ENCODE measurements around the gene ZDHHC11B.
"Not testable (repeated sequence)": the region's sequence is repeated elsewhere in the genome, so short reads cannot be mapped to it uniquely, and the experiment has no call there.

The ZDHHC11B gene

GRCh38 chr5:732754-733454, 51.6 kb downstream of the ZDHHC11B start:
- POLR2A ChIA-PET, CTCF ChIA-PET: not testable (repeated sequence)

GRCh38 chr5:729225-729624, 55.3 kb downstream of the ZDHHC11B start:
- POLR2A ChIA-PET; CTCF ChIA-PET; DNase-seq (ENCODE audit: extremely low spot score): not testable (repeated sequence)

More at GRCh38 chr5:732754-733454, 51.6 kb downstream of the ZDHHC11B start:
- not testable (repeated sequence) for DNase-seq (ENCODE audit: extremely low spot score)

GRCh38 chr5:727087-727486, 57.4 kb downstream of the ZDHHC11B start:
- CTCF ChIA-PET; POLR2A ChIA-PET; DNase-seq (ENCODE audit: extremely low spot score): not testable (repeated sequence)

GRCh38 chr5:723865-724264, 60.7 kb downstream of the ZDHHC11B start:
- DNase-seq (ENCODE audit: extremely low spot score); CTCF ChIA-PET; POLR2A ChIA-PET: not testable (repeated sequence)

- DNase-seq (ENCODE audit: extremely low spot score); POLR2A ChIA-PET; CTCF ChIA-PET: not testable (repeated sequence)
Measured at GRCh38 chr5:723309-723708, 61.2 kb downstream of the ZDHHC11B start.

- POLR2A ChIA-PET; CTCF ChIA-PET; DNase-seq (ENCODE audit: extremely low spot score): not testable (repeated sequence)
Measured at GRCh38 chr5:719379-719778, 65.2 kb downstream of the ZDHHC11B start.

GRCh38 chr5:717143-717542, 67.4 kb downstream of the ZDHHC11B start:
- no peak for DNase-seq (ENCODE audit: extremely low spot score)
- CTCF ChIA-PET = no interaction called here
- POLR2A ChIA-PET = no interaction called here
- TF ChIP-seq TARDBP (IDR thresholded peaks at IDR 0.05) (no peak), SP1 (IDR thresholded peaks at IDR 0.05) (no peak), SUZ12 (IDR thresholded peaks at IDR 0.05) (no peak), FOXM1 (IDR thresholded peaks at IDR 0.05; ENCODE audit: borderline replicate concordance) (no peak), NFRKB (IDR thresholded peaks at IDR 0.05) (no peak), CTBP1 (IDR thresholded peaks at IDR 0.05; ENCODE audit: borderline replicate concordance) (no peak), HDGF (IDR thresholded peaks at IDR 0.05; ENCODE audit: borderline replicate concordance) (no peak), BHLHE40 (IDR thresholded peaks at IDR 0.05; ENCODE audit: borderline replicate concordance) (no peak), LEF1 (IDR thresholded peaks at IDR 0.05; ENCODE audit: borderline replicate concordance) (no peak), FOXA1 (IDR thresholded peaks at IDR 0.05) (no peak), FOXK2 (IDR thresholded peaks at IDR 0.05) (no peak), L3MBTL2 (conservative IDR thresholded peaks at IDR 0.05) (no peak), ARNT (IDR thresholded peaks at IDR 0.05) (no peak), PKNOX1 (IDR thresholded peaks at IDR 0.05) (no peak), ELF4 (IDR thresholded peaks at IDR 0.05) (no peak)

- POLR2A ChIA-PET; DNase-seq (ENCODE audit: extremely low spot score); CTCF ChIA-PET: not testable (repeated sequence)
Measured at GRCh38 chr5:716740-717139, 67.8 kb downstream of the ZDHHC11B start.

- DNase-seq (ENCODE audit: extremely low spot score); CTCF ChIA-PET; POLR2A ChIA-PET: not testable (repeated sequence)
Measured at GRCh38 chr5:715636-716035, 68.9 kb downstream of the ZDHHC11B start.

- CTCF ChIA-PET; DNase-seq (ENCODE audit: extremely low spot score); POLR2A ChIA-PET: not testable (repeated sequence)
Measured at GRCh38 chr5:714215-715118, 70.1 kb downstream of the ZDHHC11B start.

- DNase-seq (ENCODE audit: extremely low spot score); POLR2A ChIA-PET; CTCF ChIA-PET: not testable (repeated sequence)
Measured at GRCh38 chr5:713686-714085, 70.8 kb downstream of the ZDHHC11B start.

- POLR2A ChIA-PET; DNase-seq (ENCODE audit: extremely low spot score); CTCF ChIA-PET: not testable (repeated sequence)
Measured at GRCh38 chr5:708848-709517, 75.5 kb downstream of the ZDHHC11B start.

GRCh38 chr5:708374-708773, 76.2 kb downstream of the ZDHHC11B start:
- POLR2A ChIA-PET; DNase-seq (ENCODE audit: extremely low spot score); CTCF ChIA-PET: not testable (repeated sequence)

- DNase-seq (ENCODE audit: extremely low spot score); POLR2A ChIA-PET; CTCF ChIA-PET: not testable (repeated sequence)
Measured at GRCh38 chr5:706127-706526, 78.4 kb downstream of the ZDHHC11B start.

Measured in HEK293T (cell line).